HL-60/S4 treated with retinoic acid at 250 ng/mL for 4 days and 3 days (cell line): ENCODE measurements around the gene MTERF2.
"Not testable (repeated sequence)": the region's sequence is repeated elsewhere in the genome, so short reads cannot be mapped to it uniquely, and the experiment has no call there.

Experiments used
- in situ Hi-C: fragments of 300-500 bp; cut with MboI; formaldehyde crosslinking; loops from 2 replicates; pipeline ENCODE4 v1.7.0; 2022; ENCODE audit warnings: low sequenced_read_pairs

MTERF2 gene

DNA sequence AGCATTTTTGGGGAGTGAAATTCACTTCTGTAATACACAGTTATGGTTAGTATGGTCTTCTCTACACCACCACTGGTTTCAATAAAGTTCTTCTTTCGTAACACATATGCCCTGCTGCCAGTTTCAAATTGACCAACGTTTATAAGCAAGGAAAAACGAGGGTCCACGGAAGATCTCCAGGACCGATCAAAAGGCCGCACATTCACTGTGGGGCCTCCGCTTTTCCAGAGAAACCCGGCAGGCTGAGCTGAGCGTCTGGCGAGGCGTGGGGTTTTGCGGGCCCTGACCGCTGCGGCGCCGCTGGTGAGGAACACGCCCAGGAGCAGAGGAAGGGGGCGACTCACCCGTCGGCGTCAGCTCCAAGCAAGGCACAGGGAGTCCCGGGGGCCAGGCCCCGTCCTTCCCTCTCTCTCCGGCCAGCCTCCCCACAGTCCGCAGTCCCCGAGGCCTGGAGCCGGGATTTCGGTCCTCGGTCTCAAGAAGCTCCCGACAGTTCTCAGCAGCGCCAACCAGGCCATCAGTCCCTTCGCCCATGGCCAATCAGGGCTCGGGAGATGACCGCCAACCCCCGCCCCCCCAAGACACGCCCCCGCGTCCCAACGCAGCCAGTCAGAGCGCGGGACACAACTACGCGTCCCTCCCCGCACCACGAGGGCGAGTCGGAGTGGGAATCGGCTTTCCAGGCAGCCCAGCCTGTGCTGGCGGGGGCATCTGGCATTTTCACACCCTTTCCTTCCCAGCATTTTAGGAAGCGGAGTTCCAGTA is at the start of gene MTERF2:
Gene MTERF2 (minus strand): TSS at position 522 of the 765 bp plus-strand sequence. CDS start 8,432 bp downstream, outside the sequence.
- in situ Hi-C loops = no loop called here

GRCh38 chr12:107035733-107036132 is 48.8 kb upstream of the MTERF2 start:
- in situ Hi-C loops = no loop called here

DNA sequence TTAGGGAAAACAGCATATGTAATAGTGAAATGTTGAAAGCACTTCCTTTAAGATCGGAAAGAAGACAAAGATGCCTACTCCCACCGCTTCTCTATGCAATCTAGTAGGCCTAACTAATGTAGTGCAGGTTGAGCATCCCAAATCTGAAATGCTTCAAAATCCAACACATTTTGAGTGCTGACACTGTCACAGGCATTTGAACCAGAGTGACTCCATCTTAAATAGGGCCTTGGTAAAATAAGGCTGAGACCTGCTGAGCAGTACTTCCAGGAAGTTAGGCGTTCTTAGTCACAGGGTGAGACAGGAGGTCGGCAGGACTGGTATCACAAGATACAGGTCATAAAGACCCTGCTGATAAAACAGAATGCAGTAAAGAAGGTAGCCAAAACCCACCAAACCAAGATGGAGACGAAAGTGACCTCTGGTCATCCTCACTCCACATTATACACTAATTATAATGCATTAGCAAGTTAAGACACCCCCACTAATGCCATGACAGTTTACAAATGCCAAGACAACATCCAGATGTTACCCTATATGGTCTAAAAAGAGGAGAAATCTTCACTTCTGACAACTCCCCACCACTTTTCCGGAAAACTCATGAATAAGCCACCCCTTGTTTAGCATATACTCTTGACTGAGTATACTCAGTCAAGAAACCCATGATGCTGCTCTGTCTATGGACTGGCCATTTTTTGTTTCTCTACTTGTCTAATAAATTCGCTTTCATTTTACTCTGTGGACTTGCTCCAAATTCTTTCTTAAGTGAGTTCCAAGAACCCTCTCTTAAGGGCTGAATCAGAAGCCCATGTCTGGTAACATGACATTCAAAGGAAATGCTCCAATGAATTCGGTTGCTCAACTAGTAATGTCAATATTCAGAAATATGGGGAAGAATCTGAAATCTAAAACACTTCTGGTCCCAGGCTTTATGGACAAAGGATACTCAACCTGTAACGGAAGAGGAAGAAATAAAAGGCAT is 47.1 kb upstream of the MTERF2 start:
- in situ Hi-C loops = no loop called here

DNA sequence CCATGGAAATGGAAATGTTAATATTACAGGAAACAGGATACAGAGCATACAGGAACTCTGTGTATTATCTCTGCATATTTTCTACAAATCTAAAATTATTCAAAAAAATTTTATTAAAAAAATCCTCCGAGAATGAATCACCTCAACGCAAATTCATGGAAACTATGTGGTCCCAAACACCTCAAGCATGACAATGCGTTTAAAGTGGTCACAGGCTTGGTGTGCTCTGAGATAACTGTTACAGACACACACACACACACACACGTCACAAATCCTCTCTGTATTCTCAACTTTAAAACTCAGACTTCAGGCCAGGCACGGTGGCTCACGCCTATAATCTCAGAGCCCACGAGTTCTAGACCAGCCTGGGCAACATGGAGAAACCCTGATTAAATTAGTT is 45.3 kb upstream of the MTERF2 start:
- in situ Hi-C loops = no loop called here

DNA sequence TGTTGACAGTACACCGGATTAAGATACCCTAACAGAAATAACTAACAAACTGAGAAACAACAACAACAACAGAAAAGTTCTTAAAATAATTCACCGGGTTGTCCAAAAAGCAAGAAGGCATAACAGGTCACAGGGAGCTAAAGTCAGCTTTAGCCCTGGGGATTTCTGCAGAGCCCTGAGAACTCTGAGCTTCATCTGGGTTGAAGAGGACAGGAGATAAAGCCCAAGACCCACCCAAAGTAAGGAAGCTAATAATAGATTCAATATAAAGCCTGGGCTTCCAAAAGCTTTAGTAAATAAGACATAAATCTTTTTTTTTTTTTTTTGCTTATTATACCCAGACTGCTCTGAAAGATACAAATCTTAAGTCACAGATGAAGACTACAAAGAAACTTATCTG is 44.1 kb upstream of the MTERF2 start:
- in situ Hi-C loops = no loop called here

DNA sequence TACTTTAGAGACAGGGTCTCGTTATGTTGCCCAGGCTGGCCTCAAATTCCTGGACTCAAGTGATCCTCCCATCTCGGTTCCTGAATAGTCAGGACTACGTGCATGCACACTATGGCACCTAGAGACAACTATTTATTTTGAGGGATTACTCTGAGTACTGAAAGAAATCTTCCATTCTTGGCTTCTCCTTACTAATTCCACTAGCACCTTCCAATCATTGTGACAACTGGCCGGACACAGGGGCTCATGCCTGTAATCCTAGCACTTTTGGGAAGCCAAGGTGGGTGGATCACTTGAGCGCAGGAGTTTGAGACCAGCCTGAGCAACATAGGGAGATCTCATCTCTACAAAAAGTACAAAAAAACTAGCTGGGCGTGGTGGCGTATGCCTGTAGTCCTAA is 42.1 kb upstream of the MTERF2 start:
- in situ Hi-C loops = no loop called here

- in situ Hi-C loops = no loop called here
Observed at GRCh38 chr12:107027636-107028053, 40.7 kb upstream of the MTERF2 start.

- in situ Hi-C loops = no loop called here
Observed at GRCh38 chr12:107026806-107027635, 40.1 kb upstream of the MTERF2 start.

- in situ Hi-C loops = not testable (repeated sequence)
Observed at GRCh38 chr12:107026356-107026755, 39.4 kb upstream of the MTERF2 start.

- in situ Hi-C loops = no loop called here
Observed at GRCh38 chr12:107025671-107026070, 38.7 kb upstream of the MTERF2 start.

DNA sequence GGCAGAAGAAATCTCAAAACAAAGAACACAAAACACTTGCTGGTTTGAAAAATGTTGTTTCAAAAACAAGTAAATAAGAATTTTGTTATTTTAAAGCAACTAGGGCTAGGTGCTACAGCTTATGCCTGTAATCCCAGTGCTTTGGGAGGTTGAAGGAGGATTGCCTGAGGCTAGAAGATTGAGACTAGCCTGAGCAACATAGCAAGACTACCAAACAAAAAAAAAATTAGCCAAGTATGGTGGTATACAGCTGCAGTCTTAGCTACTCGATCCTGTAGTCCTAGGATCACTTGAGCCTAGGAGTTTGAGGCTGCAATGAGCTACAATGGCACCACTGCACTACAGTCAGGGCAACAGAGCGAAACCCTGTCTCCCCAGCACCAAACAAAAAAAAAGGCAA is 32.6 kb upstream of the MTERF2 start:
- in situ Hi-C loops = no loop called here

DNA sequence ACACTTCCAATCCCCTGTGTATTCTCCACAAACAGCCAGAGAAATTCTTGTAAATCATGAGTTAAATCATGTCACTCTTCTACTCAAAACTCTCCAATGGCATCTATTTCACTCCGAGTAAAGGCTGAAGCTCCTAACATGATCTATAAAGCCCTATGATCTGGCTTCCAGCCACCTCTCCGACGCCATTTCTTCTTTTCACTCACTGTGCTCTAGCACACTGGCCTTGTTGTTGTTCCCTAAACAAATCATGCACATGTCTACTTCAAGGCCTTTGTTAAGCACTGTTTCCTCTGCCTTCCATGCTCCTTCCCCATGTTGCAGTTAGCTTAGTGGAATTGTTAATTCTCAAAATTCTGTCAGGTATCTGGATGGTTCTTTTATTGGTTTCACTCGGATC is 30.1 kb upstream of the MTERF2 start:
- in situ Hi-C loops = no loop called here

- in situ Hi-C loops = no loop called here
Observed at GRCh38 chr12:107014055-107014454, 27.1 kb upstream of the MTERF2 start.

DNA sequence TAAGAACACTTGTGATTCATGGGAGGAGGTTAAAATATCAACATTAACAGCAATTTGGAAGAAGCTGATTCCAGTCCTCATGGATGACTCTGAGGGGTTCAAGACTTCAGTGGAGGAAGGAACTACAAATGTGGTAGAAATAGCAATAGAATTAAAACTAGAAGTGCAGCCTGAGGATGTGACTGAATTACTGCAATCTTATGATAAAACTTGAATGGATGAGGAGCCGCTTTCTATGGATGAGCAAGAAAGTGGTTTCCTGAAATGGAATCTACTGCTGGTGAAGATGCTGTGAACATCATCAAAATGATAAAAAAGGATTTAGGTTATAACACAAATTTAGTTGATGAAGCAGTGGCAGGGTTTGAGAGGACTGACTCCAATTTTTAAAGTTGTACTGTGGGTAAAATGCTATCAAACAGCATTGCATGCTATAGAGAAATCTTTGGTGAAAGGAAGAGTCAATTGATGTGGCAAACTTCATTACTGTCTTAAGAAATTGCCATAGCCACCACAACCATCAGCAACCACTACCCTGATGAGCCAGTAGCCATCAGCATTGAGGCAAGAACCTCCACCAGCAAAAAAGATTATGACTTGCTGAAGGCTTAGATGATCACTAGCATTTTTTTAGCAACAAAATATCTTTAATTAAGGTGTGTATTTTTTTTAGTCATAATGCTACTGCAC is 25.9 kb upstream of the MTERF2 start:
- in situ Hi-C loops = no loop called here

DNA sequence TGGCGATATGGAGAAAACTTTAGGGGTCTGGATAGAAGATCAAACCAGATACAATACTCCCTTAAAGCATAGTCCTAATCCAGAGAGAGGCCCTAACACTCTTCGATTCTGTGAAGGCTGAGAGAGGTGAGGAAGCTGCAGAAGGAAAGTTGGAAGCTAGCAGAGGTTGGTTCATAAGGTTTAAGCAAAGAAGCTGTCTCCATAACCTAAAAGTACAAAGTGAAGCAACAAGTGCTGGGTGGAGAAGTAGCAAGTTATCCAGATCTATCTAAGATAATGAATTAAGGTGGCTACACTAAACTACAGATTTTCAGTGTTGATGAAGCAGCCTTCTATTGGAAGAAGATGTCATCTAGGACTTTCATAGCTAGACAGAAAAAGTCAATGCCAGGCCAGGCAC is 24.6 kb upstream of the MTERF2 start:
- in situ Hi-C loops = no loop called here

DNA sequence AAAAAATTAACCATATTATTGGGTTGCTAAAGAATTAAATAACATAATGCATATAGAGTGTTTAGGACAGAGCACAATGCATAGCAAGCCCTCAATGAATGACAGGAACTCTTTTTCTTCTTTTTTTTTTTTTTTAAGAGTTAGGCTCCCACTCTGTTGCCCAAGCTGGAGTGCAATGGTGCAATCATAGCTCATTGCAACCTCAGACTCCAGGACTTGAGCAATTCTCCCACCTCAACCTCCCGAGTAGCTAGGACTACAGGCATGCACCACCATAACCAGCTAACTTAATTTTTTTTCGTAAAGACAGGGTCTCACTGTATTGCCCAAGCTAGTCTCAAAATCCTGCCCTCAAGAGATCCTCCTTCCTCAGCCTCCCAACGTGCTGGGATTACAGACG is 20.5 kb upstream of the MTERF2 start:
- in situ Hi-C loops = no loop called here

DNA sequence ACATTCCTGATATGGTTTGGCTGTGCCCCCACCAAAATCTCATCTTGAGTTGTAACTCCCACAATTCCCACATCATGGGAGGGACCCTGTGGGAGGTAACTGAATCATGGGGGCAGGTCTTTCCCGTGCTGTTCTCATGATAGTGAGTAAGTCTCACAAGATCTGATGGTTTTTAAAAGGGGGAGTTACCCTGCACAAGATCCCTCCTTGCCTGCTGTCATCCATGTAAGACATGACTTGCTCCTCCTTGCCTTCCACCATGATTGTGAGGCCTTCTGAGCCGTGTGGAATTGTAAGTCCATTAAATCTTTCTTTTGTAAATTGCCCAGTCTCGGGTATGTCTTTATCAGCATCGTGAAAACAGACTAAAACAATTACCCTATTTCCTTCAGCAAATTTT is 15.7 kb upstream of the MTERF2 start:
- in situ Hi-C loops = not testable (repeated sequence)

DNA sequence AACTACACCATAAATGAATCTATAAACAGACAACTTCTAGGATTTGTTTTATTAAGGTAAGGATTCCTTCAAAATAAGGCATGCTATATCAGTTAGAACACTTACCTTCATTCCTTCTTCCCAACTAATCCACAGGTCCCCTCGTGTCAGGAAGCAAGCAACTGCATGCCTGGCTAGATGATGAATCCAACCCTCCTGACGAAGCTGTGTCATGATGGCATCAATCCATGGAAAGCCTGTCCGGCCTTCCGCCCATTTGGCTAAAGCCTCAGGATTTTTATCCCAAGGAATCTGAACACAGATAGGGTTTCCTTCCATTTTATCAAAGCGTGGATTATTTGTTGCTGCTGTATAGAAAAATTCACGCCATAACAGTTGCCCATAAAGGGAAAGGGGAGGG is 12.5 kb upstream of the MTERF2 start:
- in situ Hi-C loops = no loop called here

GRCh38 chr12:106997916-106998315 is 11.0 kb upstream of the MTERF2 start:
- in situ Hi-C loops = no loop called here

DNA sequence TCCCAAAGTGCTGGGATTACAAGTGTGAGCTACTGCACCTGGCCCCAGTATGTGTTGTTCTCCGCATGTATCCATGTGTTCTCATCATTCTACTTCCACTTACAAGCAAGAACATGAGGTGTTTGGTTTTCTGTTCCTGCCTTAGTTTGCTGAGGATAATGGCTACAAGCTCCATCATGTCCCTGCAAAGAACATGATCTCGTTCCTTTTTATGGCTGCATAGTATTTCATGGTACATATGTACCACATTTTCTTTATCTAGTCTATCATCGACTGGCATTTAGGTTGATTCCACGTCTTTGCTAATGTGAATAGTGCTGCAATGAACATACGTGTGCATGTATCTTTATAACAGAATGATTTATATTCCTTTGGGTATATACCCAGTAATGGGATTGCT is 9.2 kb upstream of the MTERF2 start:
- in situ Hi-C loops = not testable (repeated sequence)
